ENCODE results near the gene TMEM8B.

Gene TMEM8B

GRCh38 chr9:35829084-35829763 is at the start of gene TMEM8B:
Gene TMEM8B, plus strand, starts transcription at chr9:35829228. Its CDS starts 220 bp downstream, at chr9:35829448.
- TF ChIP-seq, protein P1, sequence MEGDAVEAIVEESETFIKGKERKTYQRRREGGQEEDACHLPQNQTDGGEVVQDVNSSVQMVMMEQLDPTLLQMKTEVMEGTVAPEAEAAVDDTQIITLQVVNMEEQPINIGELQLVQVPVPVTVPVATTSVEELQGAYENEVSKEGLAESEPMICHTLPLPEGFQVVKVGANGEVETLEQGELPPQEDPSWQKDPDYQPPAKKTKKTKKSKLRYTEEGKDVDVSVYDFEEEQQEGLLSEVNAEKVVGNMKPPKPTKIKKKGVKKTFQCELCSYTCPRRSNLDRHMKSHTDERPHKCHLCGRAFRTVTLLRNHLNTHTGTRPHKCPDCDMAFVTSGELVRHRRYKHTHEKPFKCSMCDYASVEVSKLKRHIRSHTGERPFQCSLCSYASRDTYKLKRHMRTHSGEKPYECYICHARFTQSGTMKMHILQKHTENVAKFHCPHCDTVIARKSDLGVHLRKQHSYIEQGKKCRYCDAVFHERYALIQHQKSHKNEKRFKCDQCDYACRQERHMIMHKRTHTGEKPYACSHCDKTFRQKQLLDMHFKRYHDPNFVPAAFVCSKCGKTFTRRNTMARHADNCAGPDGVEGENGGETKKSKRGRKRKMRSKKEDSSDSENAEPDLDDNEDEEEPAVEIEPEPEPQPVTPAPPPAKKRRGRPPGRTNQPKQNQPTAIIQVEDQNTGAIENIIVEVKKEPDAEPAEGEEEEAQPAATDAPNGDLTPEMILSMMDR (conservative IDR thresholded peaks at IDR 0.05): no peak
- H3K27ac ChIP-seq: peak within 1 kb of the TSS; percentile 74

DNA sequence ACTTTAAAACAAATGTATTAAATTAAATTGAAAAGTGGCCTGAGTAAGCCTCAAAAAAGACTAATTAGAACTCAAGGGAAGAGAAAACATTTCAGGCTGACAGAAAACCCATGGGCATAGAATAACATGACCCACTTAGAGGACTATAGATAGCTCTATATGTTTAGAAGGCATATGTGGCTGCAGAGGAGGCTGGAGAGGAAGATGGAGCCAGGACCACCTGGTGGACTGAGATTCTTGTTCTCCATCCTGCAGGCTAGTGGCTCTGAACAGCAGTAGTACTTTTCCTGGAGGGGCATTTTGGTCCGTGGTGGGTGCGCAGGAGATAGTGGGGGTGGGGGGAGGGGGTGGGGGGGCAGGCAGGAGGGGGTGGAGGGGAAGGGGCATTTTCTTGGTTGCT is 48.0 kb upstream of the TMEM8B start:
- TF ChIP-seq, protein P1 (conservative IDR thresholded peaks at IDR 0.05): no peak
- H3K27ac ChIP-seq: no peak overlapping the region

DNA sequence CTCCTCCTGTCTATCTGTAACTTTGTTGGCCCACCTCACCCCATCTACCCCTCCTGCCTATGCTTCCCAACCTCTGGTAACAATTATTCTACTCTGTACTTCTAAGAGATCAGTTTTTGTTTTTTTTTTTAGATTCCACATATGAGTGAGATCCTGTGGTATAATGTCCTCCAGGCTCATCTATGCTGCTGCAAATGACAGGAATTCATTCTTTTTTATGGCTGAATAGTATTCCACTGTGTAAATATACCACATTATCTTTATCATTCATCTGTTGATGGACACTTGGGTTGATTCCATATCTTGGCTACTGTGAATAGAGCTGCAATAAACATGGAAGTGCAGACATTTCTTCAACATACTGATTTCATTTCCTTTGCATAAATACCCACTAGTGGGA is 45.6 kb upstream of the TMEM8B start:
- TF ChIP-seq, protein P1 (conservative IDR thresholded peaks at IDR 0.05): no peak
- H3K27ac ChIP-seq: no peak overlapping the region

- H3K27ac ChIP-seq: no peak overlapping the region
- TF ChIP-seq, protein P1 (conservative IDR thresholded peaks at IDR 0.05): no peak
Measured at GRCh38 chr9:35789541-35789940, 39.5 kb upstream of the TMEM8B start.

- no peak overlapping the region for H3K27ac ChIP-seq
- TF ChIP-seq, protein P1 (conservative IDR thresholded peaks at IDR 0.05): no peak
Measured at GRCh38 chr9:35790025-35790384, 39.0 kb upstream of the TMEM8B start.

GRCh38 chr9:35790385-35791296 is 38.4 kb upstream of the TMEM8B start:
- TF ChIP-seq, protein P1 (conservative IDR thresholded peaks at IDR 0.05): peak; percentile 92
- peak overlapping the region; percentile 15; the same call in 1 of the 2 replicates for H3K27ac ChIP-seq

GRCh38 chr9:35791297-35791921 is 37.6 kb upstream of the TMEM8B start, which contains the start of gene NPR2:
Gene NPR2, plus strand, starts transcription at chr9:35791591. Its CDS starts 818 bp downstream, at chr9:35792409.
- TF ChIP-seq, protein P1 (conservative IDR thresholded peaks at IDR 0.05): no peak
- H3K27ac ChIP-seq: peak within 1 kb of the TSS; percentile 15; the same call in 1 of the 2 replicates
